GM21526 (cell line): ENCODE results near the gene NPHP4.
"Not testable (repeated sequence)": the region's sequence is repeated elsewhere in the genome, so short reads cannot be mapped to it uniquely, and the experiment has no call there.

ENCODE experiments used
- ATAC-seq: cut with Tn5 transposase; IDR thresholded peaks from one replicate; pipeline ENCODE4 v1.9.1; 2021; ENCODE audit warnings: moderate library complexity; ENCODE audit not compliant: unreplicated experiment, low FRiP score

NPHP4 gene

GRCh38 chr1:6025269-6026094 lies 33.3 kb upstream of the NPHP4 start:
- no peak for ATAC-seq

- ATAC-seq: no peak
Observed at GRCh38 chr1:6024376-6024775, 32.2 kb upstream of the NPHP4 start.

GRCh38 chr1:6023346-6023745 lies 31.1 kb upstream of the NPHP4 start:
- no peak for ATAC-seq

- no peak for ATAC-seq
Observed at GRCh38 chr1:6022193-6022592, 30.0 kb upstream of the NPHP4 start.

GRCh38 chr1:6019166-6019845 lies 27.1 kb upstream of the NPHP4 start:
- ATAC-seq: no peak

- ATAC-seq: not testable (repeated sequence)
Observed at GRCh38 chr1:6017654-6018053, 25.4 kb upstream of the NPHP4 start.

- no peak for ATAC-seq
Observed at GRCh38 chr1:6016191-6016865, 24.1 kb upstream of the NPHP4 start.

GRCh38 chr1:6014130-6014999 lies 22.1 kb upstream of the NPHP4 start:
- ATAC-seq: no peak

- no peak for ATAC-seq
Observed at GRCh38 chr1:6013491-6013890, 21.3 kb upstream of the NPHP4 start.

GRCh38 chr1:6012529-6013318 lies 20.5 kb upstream of the NPHP4 start:
- no peak for ATAC-seq

GRCh38 chr1:6011946-6012258 lies 19.7 kb upstream of the NPHP4 start:
- no peak for ATAC-seq

GRCh38 chr1:6011161-6011945 lies 19.1 kb upstream of the NPHP4 start:
- ATAC-seq: no peak

- ATAC-seq: no peak
Observed at GRCh38 chr1:6010554-6010953, 18.3 kb upstream of the NPHP4 start.

- ATAC-seq: no peak
Observed at GRCh38 chr1:6009120-6010040, 17.2 kb upstream of the NPHP4 start.

- ATAC-seq: no peak
Observed at GRCh38 chr1:6008696-6009095, 16.5 kb upstream of the NPHP4 start.

GRCh38 chr1:6008084-6008415 lies 15.8 kb upstream of the NPHP4 start:
- ATAC-seq: no peak

GRCh38 chr1:6007318-6008083 lies 15.3 kb upstream of the NPHP4 start:
- no peak for ATAC-seq

- ATAC-seq: no peak
Observed at GRCh38 chr1:6006882-6007281, 14.7 kb upstream of the NPHP4 start.
